PC-3 (cell line): ENCODE results near the gene WDR27. TPM values are rescaled to one million over a fixed set of nuclear protein-coding genes. Genes with fewer than 3 reads are reported as not detected.

ENCODE experiments used
- ATAC-seq: fragments of 200-7000 bp; cut with Tn5 transposase; 2 replicates; pipeline ENCODE4 v1.9.1; 2020; ENCODE audit warnings: mild to moderate bottlenecking, moderate library complexity
- BruUV-seq: library from RNA; stranded (reverse); fragments of 400-500 nt; replicated peaks from 2 replicates; lab custom pipeline; 2021; lab: Mats Ljungman, UMichigan
- CTCF ChIA-PET: fragments of 300-600 bp; sonication (Branson Sonifier 250); formaldehyde crosslinking; loops from one replicate; lab custom pipeline; 2022; ENCODE audit warnings: antibody characterized with exemption; lab: Charles Lee
- POLR2A ChIA-PET: fragments of 300-600 bp; sonication (Branson Sonifier 250); formaldehyde crosslinking; loops from one replicate; lab custom pipeline; 2022; ENCODE audit warnings: antibody characterized with exemption; ENCODE audit not compliant: unreplicated experiment; lab: Charles Lee
- DNase-seq: peaks from one replicate; pipeline ENCODE4 v3.0.0-alpha.2; 2015
- H2AFZ ChIP-seq: fragments of 300-600 bp; sonication (generic); 2 replicates; pipeline ENCODE4 v1.6.0; 2016; ENCODE audit warnings: antibody characterized with exemption, low read length
- H3F3A ChIP-seq: fragments of 300-600 bp; sonication (generic); one replicate; pipeline ENCODE4 v1.6.0; 2017; ENCODE audit warnings: antibody characterized with exemption, low read length, control low read depth, mild to moderate bottlenecking; ENCODE audit not compliant: unreplicated experiment
- H3K27ac ChIP-seq: fragments of 300-600 bp; sonication (generic); 2 replicates; pipeline ENCODE4 v1.5.1; 2016; ENCODE audit warnings: mild to moderate bottlenecking, low read length
- H3K27me3 ChIP-seq: fragments of 300-600 bp; sonication (generic); 2 replicates; pipeline ENCODE4 v1.6.1; 2016; ENCODE audit warnings: low read length, mixed read lengths
- H3K36me3 ChIP-seq: fragments of 300-600 bp; sonication (generic); 2 replicates; pipeline ENCODE4 v1.6.1; 2016; ENCODE audit warnings: low read depth, mixed run types, low read length, mixed read lengths
- H3K4me1 ChIP-seq: fragments of 300-600 bp; sonication (generic); 2 replicates; pipeline ENCODE4 v1.5.1; 2016; ENCODE audit warnings: low read length; ENCODE audit not compliant: insufficient read depth
- H3K4me2 ChIP-seq: fragments of 300-600 bp; sonication (generic); 2 replicates; pipeline ENCODE4 v1.6.0; 2016; ENCODE audit warnings: low read length
- H3K4me3 ChIP-seq: fragments of 300-600 bp; sonication (generic); 2 replicates; pipeline ENCODE4 v1.5.1; 2016; ENCODE audit warnings: mild to moderate bottlenecking, low read length, mixed read lengths
- H3K79me2 ChIP-seq: fragments of 300-600 bp; sonication (generic); 2 replicates; pipeline ENCODE4 v1.6.1; 2017; ENCODE audit warnings: low read length, mixed read lengths
- H3K9ac ChIP-seq: fragments of 300-600 bp; sonication (generic); 2 replicates; pipeline ENCODE4 v1.6.0; 2016; ENCODE audit warnings: mild to moderate bottlenecking, low read length
- H3K9me2 ChIP-seq: fragments of 300-600 bp; sonication (generic); replicated peaks from 2 replicates; pipeline ENCODE4 v1.6.1; 2016; ENCODE audit warnings: mixed run types, low read length, mixed read lengths
- H3K9me3 ChIP-seq: fragments of 300-600 bp; sonication (generic); 2 replicates; pipeline ENCODE4 v1.6.1; 2016; ENCODE audit warnings: low read length, mixed read lengths
- H4K20me1 ChIP-seq: fragments of 300-600 bp; sonication (generic); 2 replicates; pipeline ENCODE4 v1.6.1; 2016; ENCODE audit warnings: low read length, mixed read lengths
- CTCF ChIP-seq: fragments of 300-600 bp; sonication (generic); conservative IDR thresholded peaks from 2 replicates; pipeline ENCODE4 v1.5.1; 2017; ENCODE audit warnings: antibody characterized with exemption, low read depth, mild to moderate bottlenecking, low read length
- EZH2 ChIP-seq: fragments of 300-600 bp; sonication (generic); IDR thresholded peaks from one replicate; pipeline ENCODE4 v1.6.1; 2017; ENCODE audit warnings: antibody characterized with exemption, mild to moderate bottlenecking, low read length; ENCODE audit not compliant: unreplicated experiment
- EZH2phosphoT487 ChIP-seq: fragments of 300-600 bp; sonication (generic); IDR thresholded peaks from 2 replicates; pipeline ENCODE4 v1.6.1; 2018; ENCODE audit warnings: mild to moderate bottlenecking, antibody characterized with exemption, low read length, borderline replicate concordance
- intact Hi-C: fragments of 100-400 bp; cut with micrococcal nuclease; formaldehyde crosslinking; loops from 2 replicates; pipeline ENCODE4 v1.9.0; 2023
- total RNA-seq: library from RNA; depleted of rRNA; stranded (reverse); fragments of >200 nt; gene quantifications from 2 replicates; pipeline ENCODE4 v1.2.3, GENCODE V29; 2014

Gene WDR27
- total RNA-seq, 1 experiment from 2014 or later: 20.0 TPM

GRCh38 chr6:169557887-169558286 lies 143.9 kb downstream of the WDR27 start:
- H3K4me3 ChIP-seq: no peak overlapping the region
- no TSS peak for BruUV-seq
- no peak overlapping the region for H3K9ac ChIP-seq
- no peaks in the 10 kb centered on the region for H3K27me3 ChIP-seq
- no peak overlapping the region for H3K4me2 ChIP-seq
- no peaks in the 10 kb centered on the region for H4K20me1 ChIP-seq
- no peak for DNase-seq
- ChIA-PET POLR2A (no interaction called here), CTCF (no interaction called here)
- no peaks in the 10 kb centered on the region for H3F3A ChIP-seq
- H3K4me1 ChIP-seq: peaks cover 17% of the 10 kb centered on the region
- H3K79me2 ChIP-seq: no peaks in the 10 kb centered on the region
- no peak overlapping the region for H2AFZ ChIP-seq
- no peak for ATAC-seq
- H3K9me3 ChIP-seq: no peaks in the 10 kb centered on the region
- no peak overlapping the region for H3K27ac ChIP-seq
- no peaks in the 10 kb centered on the region; the same call in 1 of the 2 replicates for H3K36me3 ChIP-seq
- intact Hi-C loops: loop anchor here (5.0 kb wide), 1 partner anchor 46 kb away; no protein-coding TSS in a partner anchor
- no peaks in the 10 kb centered on the region for H3K9me2 ChIP-seq
- TF ChIP-seq EZH2 (no peak), EZH2phosphoT487 (no peak), CTCF (no peak)

- H3K27ac ChIP-seq: no peak overlapping the region
- ChIA-PET CTCF (no interaction called here), POLR2A (no interaction called here)
- DNase-seq (no peak), ATAC-seq (no peak)
- no peak overlapping the region for H3K4me3 ChIP-seq
- no peaks in the 10 kb centered on the region for H3K27me3 ChIP-seq
- TF ChIP-seq EZH2 (no peak), CTCF (no peak), EZH2phosphoT487 (no peak)
- H3F3A ChIP-seq: no peaks in the 10 kb centered on the region
- no peaks in the 10 kb centered on the region for H3K9me3 ChIP-seq
- H3K79me2 ChIP-seq: no peaks in the 10 kb centered on the region
- no peak overlapping the region for H2AFZ ChIP-seq
- H3K36me3 ChIP-seq: no peaks in the 10 kb centered on the region; the same call in 1 of the 2 replicates
- peaks cover 17% of the 10 kb centered on the region for H3K4me1 ChIP-seq
- intact Hi-C loops: loop anchor here (5.0 kb wide), 1 partner anchor 45 kb away; no protein-coding TSS in a partner anchor
- no peak overlapping the region for H3K4me2 ChIP-seq
- BruUV-seq: no TSS peak
- no peaks in the 10 kb centered on the region for H4K20me1 ChIP-seq
- H3K9me2 ChIP-seq: no peaks in the 10 kb centered on the region
- H3K9ac ChIP-seq: no peak overlapping the region
Measured at GRCh38 chr6:169556758-169557548, 144.9 kb downstream of the WDR27 start.
